Stomach (tissue), 4 donors: Measurements from ENCODE around the gene RAPGEFL1.

Experiments used
- CTCF ChIP-seq, 7 experiments: fragments of 450-650 bp in 4 of 7; fragments of 200-600 bp in 3 of 7; sonication (generic) in 3 of 7; IDR thresholded peaks; one replicate each; pipeline ENCODE4 v1.5.1; 2016 to 2019; ENCODE audit warnings: antibody characterized with exemption in 7 of 7, control low read depth in 2 of 7, mild to moderate bottlenecking in 1 of 7
- EP300 ChIP-seq: sonication (generic); formaldehyde crosslinking; IDR thresholded peaks from one replicate; pipeline ENCODE4 v1.6.1; 2017; ENCODE audit warnings: antibody characterized with exemption
- POLR2A ChIP-seq, 4 donors: fragments of 450-650 bp; IDR thresholded peaks; one replicate each; pipeline ENCODE4 v1.6.1; 2016; ENCODE audit warnings: antibody characterized with exemption in 4 of 4, control low read depth in 2 of 4, mild to moderate bottlenecking in 1 of 4, moderate library complexity in 1 of 4

- no peak for TF ChIP-seq POLR2A (IDR thresholded peaks at IDR 0.05)
- TF ChIP-seq EP300 = no peak
- no peak for TF ChIP-seq CTCF (IDR thresholded peaks at IDR 0.05)
These were observed 841 bp downstream of the RAPGEFL1 start for GRCh38 chr17:40178021-40178601.
